Measurements from ENCODE around the gene RPTOR.
"Not testable (repeated sequence)": the region's sequence is repeated elsewhere in the genome, so short reads cannot be mapped to it uniquely, and the experiment has no call there.

Gene RPTOR

DNA sequence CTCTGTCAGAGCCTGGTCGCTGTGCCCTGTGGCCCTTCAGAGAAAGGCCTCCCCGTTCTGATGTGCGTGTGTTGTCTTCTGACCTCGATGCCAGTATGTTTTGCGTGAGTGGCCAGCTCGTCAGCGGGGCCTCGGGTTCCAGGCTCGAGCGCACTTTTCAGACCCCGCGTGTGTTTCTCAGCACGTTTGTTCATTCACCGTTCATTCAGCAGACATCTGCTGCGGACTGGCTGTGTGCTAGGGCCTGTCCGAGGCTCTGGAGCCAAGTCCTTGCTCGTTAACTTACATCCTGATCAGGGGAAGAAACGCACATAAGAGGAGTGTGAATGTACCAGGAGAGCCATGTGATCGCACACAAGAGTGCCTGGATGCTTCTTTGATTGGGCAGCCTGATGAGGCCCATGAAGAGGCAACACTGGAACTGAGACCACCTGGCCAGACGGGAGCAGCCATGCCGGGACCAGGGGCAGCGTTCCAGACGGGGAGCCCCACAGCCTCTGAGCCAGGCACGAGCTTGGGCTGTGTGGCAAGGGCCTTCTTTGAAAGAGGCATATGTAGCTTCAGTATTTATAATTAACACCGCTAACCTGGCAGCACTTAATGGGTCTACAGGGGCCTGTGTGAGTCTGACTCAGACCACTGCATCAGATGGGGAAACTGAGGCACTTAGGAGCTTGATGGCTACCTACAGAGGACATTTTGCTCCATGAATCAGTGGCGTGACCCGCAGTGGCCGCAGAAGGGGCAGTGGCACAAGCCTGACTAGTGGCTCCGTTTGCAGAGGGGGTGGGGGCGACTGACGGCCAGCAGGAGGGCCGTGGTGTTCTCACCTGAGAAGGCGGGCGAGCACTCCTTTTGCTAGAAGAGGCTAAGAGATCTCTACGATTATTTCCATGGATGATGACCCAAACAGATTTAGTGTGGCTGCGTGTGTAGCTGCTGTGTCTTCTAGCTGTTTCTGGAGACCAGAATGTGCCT, 259.1 kb downstream of the RPTOR start:
- DNase-seq: no peak

DNA sequence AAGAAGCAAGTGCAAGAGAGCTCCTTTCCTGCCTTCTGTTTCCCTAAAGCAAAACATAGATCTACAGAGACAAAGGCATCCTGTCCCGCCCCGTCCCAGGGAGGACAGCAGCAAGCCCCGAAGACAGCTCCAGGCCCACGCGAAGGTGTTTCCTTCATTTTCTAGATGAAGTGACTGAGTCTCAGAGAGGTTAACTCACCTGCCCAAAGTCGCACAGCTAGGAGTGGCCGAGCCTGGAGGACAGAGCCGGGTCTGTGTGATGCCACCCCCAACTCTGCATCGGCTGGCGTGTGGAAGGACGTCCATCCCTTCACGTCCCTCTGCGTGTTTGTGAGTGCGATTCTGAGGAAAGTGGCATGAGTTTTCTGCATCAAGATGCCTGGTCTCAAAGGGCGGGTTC, 259.8 kb downstream of the RPTOR start:
- DNase-seq: no peak

DNA sequence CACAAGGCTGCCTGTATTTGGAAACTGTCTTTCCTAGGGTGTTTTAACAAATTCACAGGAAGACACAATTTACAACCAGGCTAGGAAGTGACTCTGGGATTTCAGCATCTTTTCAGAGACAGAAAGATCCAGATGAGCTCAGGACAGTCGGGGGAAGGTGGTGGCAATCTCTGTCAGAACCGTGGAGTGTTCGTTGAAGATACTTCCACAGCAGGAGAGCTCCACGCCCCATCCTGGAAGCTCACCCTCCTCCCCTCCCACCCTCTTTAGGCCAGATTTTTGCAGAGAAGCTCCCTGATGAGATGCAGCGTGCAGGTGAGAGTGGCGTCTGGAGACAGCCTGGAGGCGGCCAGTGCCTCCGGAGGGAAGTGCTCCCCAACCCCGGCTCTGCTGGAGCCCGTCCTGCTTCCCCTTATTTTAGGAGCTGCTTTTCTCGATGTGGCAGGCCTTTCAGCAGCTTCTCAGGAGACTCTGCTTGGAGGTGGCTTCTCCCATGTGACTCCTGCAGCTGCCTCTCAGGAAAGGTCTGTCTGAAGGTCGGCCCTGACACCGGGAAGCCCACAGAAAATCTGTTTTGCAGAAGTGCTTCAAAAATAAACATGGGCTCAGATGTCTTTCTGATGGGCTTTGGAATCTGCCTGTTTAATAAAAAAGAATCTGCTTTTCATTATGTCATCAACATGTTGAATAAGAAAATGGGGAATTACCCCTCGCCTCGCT, 260.6 kb downstream of the RPTOR start:
- DNase-seq: no peak

DNA sequence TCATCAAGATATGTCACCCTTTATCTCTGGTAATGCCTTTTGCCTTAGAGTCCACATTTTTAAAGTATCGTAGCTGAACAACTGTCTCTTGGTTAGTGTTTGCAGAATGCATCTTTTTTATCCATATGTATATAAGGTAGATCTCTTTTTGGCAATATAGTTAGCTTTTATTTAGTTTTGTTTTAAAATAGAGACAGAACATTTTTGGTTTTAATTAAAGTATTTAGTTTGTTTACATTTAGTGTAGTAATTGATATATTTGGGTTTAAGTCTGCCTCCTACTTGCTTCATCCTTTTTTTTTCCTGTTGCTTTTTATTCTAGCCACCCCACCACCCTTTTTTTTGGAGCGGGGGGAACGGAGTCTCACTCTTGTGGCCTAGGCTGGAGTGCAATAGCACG, 262.4 kb downstream of the RPTOR start:
- DNase-seq: no peak

DNA sequence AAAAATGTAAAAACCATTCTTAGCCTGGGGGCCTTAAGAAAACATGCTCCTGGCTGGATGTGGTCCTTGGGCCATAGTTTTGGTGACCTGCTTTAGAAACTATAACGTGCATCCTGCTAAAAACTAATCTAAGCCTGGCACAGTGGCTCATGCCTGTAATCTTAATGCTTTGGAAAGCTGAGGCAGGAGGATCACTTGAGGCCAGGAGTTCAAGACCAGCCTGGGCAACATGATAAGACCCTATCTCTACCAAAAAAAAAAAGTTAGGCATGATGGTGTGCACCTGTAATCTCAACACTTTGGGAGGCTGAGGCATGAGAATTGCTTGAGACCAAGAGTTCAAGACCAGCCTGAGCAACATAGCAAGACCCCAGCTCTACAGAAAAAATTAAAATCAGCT, 263.2 kb downstream of the RPTOR start:
- DNase-seq: no peak

DNA sequence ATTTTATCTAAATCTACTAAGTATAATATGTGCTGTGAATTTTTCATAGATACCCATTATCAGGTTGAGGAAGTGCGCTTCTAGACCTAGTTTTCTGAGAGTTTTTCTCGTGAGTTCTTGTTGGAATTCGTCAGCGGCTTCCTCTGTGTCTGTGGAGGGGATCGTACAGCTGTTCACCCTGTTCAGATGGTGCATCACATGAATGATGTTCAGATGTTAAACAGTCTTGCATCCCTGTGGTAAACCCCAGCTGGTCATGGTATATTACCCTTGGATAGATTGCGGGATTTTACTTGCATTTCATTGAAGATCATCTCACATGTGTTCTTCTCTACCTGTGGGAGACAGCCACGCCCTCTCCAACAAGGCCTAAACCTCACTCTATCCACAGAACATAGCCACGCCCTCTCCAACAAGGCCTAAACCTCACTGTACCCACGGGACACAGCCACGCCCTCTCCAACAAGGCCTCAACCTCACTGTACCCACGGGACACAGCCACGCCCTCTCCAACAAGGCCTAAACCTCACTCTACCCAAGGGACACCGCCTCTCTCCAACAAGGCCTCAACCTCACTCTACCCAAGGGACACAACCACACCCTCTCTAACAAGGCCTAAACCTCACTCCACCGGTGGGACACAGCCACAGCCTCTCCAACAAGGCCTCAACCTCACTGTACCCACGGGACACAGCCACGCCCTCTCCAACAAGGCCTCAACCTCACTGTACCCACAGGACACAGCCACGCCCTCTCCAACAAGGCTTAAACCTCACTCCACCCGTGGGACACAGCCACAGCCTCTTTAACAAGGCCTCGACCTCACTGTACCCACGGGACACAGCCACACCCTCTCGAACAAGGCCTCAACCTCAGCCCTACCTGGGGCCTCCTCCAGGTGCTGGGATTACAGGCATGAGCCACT, 266.8 kb downstream of the RPTOR start:
- no peak for DNase-seq

DNA sequence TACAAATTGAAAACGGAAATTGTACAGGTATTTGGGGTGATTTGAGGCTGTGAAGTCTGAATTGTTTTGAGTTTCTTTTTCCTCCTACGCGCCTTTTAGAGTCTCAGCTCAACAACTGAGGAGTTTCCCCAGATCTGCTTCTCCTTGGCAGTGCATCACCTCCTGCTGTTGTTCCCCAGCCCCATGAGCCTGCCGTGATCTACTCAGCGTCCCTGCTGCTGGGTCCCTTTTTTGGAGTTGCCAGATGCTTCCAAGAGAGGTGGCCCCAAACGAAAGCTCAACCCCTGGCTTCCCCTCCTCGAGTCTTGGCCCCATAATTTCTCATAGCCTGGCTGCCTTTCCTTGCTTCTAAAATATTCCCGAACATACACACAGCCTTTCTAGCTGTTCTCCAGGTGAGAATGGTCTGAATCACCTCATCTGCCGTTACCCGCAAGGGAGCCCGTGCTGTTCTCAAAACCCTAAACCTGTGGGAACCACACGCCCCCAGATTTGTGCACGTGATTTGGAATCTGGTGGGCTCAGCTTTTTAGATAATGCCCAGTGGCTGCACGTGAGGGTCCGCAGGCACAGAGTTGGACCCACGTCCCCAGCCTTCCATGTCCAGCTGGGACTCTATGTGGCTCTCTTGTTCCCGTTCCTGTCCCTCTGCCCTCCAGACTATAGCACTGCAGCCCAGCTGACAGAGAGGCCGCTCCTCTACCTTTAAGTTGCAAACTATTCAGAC, 267.9 kb downstream of the RPTOR start:
- no peak for DNase-seq

DNA sequence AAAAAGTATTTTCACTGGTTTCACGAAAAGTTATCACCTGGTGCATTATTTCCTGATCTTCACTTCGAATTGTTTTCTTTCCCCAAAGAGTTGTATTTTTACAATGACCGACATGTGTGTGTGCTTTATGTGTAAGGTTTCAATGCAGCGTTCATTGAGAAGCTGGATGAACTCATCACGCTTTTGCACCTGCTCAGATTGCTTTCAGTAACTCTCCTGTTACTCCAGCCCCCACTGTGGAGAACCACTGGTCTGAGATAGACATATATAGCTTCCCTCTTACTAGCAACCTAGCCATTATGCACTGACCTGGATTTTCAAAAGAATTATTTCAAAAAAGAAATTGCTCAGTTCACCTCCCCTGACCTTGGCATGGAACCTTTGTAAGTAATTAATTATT, 268.7 kb downstream of the RPTOR start:
- no peak for DNase-seq

DNA sequence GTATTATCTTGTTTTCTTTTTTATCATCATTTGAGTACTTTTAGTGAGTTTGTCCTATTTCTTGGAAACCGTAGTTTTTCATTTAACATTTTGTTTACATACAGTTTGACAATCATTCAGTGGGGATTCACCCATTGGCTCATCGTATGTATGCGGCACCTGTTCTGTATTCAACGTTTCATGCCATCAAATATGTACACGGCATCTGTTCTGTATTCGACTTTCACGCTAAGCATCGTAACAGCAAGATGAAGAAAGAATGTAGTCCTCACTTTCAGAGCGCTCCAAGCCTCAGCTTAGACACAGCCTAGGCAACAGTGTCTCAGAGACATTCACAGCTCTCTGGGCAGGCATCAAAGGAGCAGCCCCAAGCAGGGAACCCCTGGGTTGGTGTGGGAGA, 269.9 kb downstream of the RPTOR start:
- DNase-seq: no peak

DNA sequence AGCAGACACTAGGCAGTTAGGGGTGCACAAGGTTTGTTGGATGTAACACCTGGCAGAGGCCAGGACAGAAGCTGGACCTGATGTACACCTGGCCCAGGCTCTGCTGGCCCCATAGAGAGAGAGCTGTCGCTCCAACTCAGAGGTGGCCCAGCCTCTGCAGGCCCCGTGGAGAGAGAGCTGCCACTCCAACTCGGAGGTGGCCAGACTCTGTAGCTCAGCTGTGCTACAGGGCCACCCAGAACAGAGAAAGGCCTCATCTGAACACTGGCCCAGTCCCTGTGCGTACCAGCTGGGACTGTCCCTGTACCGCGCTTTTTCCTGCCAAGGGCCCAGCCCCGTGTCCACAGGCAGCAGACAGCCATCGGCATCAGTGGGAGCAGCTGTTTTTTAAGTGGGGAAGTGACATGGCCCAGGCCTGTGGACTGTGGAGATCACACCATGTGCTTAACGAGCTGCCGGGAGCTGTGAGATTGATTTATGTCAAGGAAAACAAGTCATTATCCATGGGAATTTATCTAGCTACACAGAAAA, 270.6 kb downstream of the RPTOR start:
- no peak for DNase-seq

DNA sequence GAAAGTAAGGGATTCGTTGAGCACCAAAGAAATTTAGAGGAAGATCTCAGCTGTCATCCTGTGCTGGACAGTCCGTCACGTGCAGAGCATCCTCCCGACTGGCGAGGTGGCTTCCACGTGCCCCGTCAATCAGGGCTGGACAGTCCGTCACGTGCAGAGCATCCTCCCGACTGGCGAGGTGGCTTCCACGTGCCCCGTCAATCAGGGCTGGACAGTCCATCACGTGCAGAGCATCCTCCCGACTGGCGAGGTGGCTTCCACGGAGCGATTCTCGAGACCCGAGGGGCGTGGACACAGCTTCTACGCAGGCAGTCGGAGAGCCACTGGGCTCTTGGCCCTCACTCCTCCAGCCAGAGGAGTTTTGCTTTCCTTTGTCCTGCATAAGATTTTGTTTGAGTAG, 271.1 kb downstream of the RPTOR start:
- DNase-seq: not testable (repeated sequence)

DNA sequence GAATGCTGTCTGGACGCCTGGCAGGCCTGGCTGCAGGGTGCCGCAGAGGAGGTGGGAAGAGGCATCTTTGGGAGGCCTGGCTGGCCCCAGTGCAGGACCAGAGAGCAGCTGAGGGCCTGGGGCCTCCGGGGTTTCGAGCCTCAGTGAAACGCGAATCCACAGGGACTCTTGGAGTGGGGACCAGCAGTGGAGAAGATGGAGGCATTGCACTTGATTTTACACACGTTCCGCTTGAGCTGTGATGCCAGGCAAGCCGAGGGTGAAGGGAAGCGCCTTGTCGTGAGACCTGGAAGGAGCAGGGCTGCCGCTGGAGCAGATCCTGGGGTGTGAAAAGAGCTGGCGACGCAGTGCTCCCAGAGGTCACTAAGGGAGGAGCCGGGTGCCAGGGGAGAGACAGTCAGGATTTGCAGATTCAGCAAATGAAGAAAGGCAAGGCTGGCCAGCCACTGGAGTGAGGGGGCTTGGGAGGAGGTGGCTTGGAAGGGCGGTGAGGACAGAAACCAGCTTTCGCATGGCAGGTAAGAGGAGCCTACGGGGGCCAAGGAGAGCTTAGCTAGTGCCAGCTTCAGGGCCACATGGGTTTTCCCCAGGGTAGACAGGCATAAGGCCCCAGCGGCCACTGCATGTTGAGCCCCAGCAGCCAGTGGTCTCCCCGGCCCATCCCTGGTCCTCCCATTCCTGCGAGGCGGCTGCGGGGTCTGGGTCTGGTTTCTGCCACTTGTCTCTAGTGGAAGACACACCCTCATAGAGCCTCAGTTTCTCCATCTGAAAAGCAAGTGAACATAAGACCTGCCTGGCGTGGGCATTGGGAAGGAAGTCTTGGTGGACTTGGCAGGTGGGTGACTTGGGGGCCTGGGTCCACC, 271.8 kb downstream of the RPTOR start:
- DNase-seq: no peak

DNA sequence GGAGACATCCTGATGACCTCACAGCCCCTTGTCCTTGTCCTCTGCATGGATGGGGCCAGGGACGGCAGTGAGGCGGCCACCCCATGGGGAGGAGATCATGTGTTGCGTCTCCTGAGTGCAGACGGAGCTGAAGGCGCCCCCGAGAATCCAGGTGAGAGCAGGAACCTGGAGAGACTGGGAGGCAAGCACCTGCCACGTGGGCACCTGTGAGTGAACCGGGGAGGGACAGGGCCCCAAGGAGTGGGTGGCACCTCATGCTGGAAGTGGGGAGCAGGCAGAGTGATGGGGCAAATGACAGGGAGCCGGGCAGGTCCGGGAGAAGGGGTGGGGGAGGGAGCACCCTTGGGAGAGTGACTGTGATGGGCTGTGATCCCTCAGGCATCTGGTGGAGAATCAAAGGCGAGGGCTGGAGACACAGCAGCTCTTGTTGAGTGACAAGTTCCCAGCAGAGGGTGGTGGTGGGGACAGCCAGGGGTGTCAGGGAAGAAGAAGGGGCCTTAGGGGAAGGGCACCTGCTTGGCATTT, 272.7 kb downstream of the RPTOR start:
- DNase-seq: no peak

DNA sequence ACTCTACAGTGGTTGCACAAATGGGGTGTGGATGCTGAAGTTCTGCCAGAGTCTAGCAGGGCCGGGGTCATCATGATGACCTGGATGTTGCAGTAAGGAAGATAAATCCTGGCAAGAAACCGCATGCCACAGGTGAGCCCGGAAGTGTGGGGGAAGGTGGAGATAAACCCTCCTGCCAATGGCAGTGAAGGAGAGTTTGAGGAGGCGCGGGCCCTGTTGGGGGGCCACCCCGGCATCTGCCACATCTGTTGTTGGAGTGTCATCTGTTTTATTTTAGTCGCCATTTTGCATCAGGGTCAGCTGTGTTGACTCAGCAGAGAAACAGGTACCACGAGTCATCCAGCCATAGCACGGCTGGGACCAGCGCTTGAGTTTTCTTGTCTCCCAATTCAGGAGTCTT, 273.2 kb downstream of the RPTOR start:
- no peak for DNase-seq

DNA sequence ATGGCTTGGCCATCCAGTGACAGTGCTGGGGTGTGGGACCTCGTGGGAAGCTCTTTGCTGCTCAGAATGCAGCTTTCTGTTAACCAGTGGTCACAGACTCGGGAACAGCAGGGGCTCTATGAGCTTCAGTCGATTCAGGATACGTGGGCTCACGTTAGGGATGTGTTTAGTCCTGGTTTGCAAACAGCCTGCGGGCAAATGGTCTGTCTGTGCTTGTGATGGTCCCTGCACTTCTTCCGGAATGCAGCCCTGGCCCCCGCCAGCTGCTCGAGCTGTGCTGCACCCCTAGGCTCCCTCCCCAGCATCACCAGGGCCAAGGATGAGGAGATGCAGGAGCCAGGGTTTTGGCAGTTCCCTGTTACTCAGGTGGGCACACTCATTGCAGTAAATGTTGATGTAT, 274.2 kb downstream of the RPTOR start:
- no peak for DNase-seq

DNA sequence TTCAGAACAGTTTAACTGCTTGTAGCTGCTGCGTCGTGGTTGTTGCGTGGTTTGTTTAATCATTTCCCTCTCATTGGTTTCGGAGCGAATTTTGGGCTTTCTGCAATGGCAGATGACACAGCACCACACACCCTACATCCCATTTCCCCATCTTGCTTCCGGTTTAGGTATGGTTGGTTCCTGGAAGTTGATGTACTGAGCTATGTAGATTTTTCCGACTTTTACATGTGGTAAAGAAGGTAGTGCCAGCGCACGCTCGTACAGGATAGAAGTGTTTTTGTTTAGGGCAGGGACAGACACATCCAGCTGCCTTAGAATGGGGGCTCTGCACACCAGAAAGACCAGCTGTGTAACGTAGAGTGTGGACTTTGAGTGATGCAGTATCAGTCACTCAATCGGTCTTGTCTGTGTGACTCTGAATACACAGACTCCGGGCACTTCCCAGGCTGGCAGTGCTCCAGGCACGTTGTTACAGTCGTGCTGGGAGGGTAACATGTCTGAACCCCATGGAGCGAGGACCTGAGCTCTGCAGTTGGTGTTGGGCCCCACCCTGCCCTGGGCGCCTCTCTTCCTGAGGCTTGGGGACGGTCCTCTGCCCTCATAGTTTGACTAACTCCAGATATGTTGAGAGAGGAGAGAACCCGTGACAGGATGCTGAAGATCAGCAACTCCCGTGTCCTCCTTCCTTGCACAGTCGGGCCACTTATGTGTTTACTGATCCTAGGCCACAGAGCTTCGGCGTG, 275.0 kb downstream of the RPTOR start:
- DNase-seq: no peak

DNA sequence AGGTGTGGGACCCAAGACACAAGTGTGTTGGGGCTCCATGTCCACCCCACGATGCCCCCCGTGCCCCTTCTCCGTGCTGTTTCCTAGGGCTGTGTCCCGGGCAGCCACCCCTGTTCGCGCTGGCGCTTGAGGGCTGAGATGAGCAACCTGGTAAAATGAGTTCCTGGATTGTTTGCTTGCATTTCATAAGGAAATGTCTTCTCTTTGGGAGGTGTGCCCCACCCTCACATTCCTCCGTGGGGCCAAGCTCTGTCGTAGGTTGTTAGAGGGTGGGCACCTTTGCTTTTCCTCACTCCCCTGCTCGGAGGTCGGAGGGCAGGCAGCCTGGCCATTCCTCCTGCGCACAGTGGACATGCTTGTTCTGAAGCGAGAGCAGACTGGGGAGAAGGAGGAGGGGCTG, 275.7 kb downstream of the RPTOR start:
- DNase-seq: no peak

DNA sequence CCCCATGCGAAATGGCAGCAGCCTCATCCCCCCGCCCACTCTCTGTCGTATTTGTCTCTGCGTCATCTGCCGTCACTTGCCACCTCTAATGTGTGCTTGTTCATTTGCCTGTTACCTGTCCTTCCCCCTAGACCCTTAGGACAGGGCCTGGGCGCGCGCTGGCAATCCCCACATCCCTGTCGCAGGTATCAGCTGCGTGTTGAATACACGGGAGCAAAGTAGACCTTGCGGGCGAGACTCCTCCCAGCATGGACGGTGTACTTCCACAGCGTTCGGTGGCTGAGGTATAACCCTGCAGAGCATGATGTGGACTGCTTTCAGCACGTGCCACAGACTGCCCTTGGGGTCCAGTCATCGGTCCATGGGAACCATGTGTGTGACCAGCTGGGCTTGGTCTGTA, 276.9 kb downstream of the RPTOR start:
- DNase-seq: no peak

DNA sequence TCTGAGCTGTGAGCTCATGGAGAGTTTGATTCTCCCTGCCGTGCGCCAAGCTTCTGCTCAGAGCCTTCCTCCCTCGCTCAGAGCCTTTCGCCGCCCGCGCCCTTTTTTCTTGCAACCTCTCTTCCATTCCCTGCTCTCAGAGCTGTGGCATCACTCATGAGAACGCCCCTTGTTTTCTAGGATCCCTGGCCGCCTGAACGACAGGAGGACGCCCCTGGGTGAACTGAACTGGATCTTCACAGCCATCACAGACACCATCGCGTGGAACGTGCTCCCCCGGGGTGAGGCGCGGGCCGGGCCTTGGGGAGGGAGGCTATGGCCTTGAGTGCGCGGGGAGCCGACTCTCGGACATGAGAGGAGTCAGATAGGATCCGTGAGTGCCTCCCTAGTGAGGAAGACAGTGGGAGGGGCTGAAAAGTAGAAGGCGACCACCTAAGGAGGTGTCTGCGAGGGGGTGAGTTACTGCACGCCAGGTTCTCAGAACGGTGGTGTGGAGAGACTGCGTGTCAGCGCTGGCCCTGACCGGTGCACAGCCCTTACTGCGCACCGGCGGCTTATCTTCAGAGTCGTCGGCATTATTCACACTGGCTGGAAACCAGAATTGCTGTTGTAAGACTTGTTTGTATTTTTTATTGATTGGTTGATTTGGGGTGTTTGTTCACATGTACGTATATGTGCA, 277.5 kb downstream of the RPTOR start:
- no peak for DNase-seq
